HepG2 (cell line): ENCODE data around the gene CERT1. TPM values are rescaled to one million over a fixed set of nuclear protein-coding genes. Genes with fewer than 3 reads are reported as not detected.

Experiments used
- ATF4 ChIP-seq, 2 experiments: fragments of 450-650 bp in 1 of 2; sonication (generic) in 1 of 2; formaldehyde crosslinking; IDR thresholded peaks; 2 replicates each; pipeline versions ENCODE4 v1.5.0 to v1.8.0; 2020 to 2022; ENCODE audit warnings: mild to moderate bottlenecking in 1 of 2, missing genetic modification reagents in 1 of 2
- FOXK1 ChIP-seq: sonication (generic); formaldehyde crosslinking; IDR thresholded peaks from 2 replicates; pipeline ENCODE4 v1.4.0; 2020; ENCODE audit warnings: low read depth, missing genetic modification reagents, borderline replicate concordance
- GATAD1 ChIP-seq: IDR thresholded peaks from 2 replicates; pipeline ENCODE4 v1.6.1; 2016; ENCODE audit warnings: missing genetic modification reagents, missing compliant biosample characterization
- RNF219 ChIP-seq: sonication (generic); formaldehyde crosslinking; IDR thresholded peaks from 2 replicates; pipeline ENCODE4 v1.5.0; 2020; ENCODE audit warnings: mild to moderate bottlenecking, missing genetic modification reagents
- SALL1 ChIP-seq: sonication (generic); formaldehyde crosslinking; IDR thresholded peaks from 2 replicates; pipeline ENCODE4 v1.8.0; 2022; ENCODE audit warnings: mild to moderate bottlenecking, missing genetic modification reagents
- STAG1 ChIP-seq: sonication (generic); formaldehyde crosslinking; IDR thresholded peaks from 2 replicates; pipeline ENCODE4 v1.4.0; 2020; ENCODE audit warnings: missing genetic modification reagents
- ZBTB25 ChIP-seq: IDR thresholded peaks from 2 replicates; pipeline ENCODE4 v1.6.1; 2018; ENCODE audit warnings: missing genetic modification reagents
- ZBTB40 ChIP-seq, 2 experiments: fragments of 450-650 bp in 1 of 2; sonication (generic) in 1 of 2; formaldehyde crosslinking in 1 of 2; IDR thresholded peaks; 2 replicates each; pipeline versions ENCODE4 v1.6.1 to v1.8.0; 2016 to 2022; ENCODE audit warnings: antibody characterized with exemption in 1 of 2, mild to moderate bottlenecking in 1 of 2, missing genetic modification reagents in 1 of 2
- ZNF280D ChIP-seq: sonication (generic); formaldehyde crosslinking; IDR thresholded peaks from 2 replicates; pipeline ENCODE4 v1.5.1; 2020; ENCODE audit warnings: mild to moderate bottlenecking, missing genetic modification reagents
- ZSCAN20 ChIP-seq: sonication (generic); formaldehyde crosslinking; IDR thresholded peaks from 2 replicates; pipeline ENCODE4 v1.4.0; 2020; ENCODE audit warnings: missing genetic modification reagents, mild to moderate bottlenecking, borderline replicate concordance
- polyA plus RNA-seq, 8 experiments: library from polyadenylated mRNA; depleted of rRNA in 3 of 8; stranded (reverse) in 7 of 8; unstranded in 1 of 8; fragments of >200 nt; fragmentation: Illumina TruSeq in 4 of 8; extraction: Trizol in 4 of 8; gene quantifications; 2 replicates each; pipeline versions ENCODE4 v1.2.1 to v1.2.3, GENCODE V29; 2011 to 2016; ENCODE audit warnings: low read depth in 4 of 8, missing spikeins in 1 of 8, mixed read lengths in 1 of 8; ENCODE audit not compliant: insufficient read depth in 1 of 8
- total RNA-seq, 5 experiments: library from RNA; depleted of rRNA; stranded (reverse); fragments of >200 nt; fragmentation: Illumina TruSeq; extraction: Trizol; gene quantifications; 2 replicates each; pipeline ENCODE4 v1.2.3, GENCODE V29; 2016; ENCODE audit warnings: low read depth in 1 of 5

Gene CERT1
- total and polyA plus RNA-seq, 2 of the 13 experiments (the other 11 are each of a cell fraction or from before 2014, with no cell fraction given): 8.2 to 12.7 TPM

GRCh38 chr5:75336615-75337336 lies 174.7 kb downstream of the CERT1 start, which contains the start of gene HMGCR (continued):
- TF ChIP-seq RNF219 (CRISPR knock-in tag): no peak
- peak; percentile 86 for TF ChIP-seq GATAD1 (CRISPR knock-in tag)
- TF ChIP-seq ZSCAN20 (CRISPR knock-in tag): no peak
- peak; percentile 72 for TF ChIP-seq STAG1 (CRISPR knock-in tag)
- TF ChIP-seq ZBTB25: 0 out of 2 replicates have a peak, but pooled peaks have one; percentile 20
- TF ChIP-seq SALL1 (CRISPR knock-in tag): peak; percentile 90
- no peak for TF ChIP-seq ZBTB40 (IDR thresholded peaks at IDR 0.05)
- no peak for TF ChIP-seq ZBTB40 (CRISPR knock-in tag; IDR thresholded peaks at IDR 0.05)
- TF ChIP-seq FOXK1 (CRISPR knock-in tag): peak; percentile 8; the same call in 1 of the 2 replicates
- TF ChIP-seq ATF4 (CRISPR knock-in tag; IDR thresholded peaks at IDR 0.05): 0 out of 4 replicates have a peak, but pooled peaks of 1 of the 2 experiments have one; percentile 36
- TF ChIP-seq ZNF280D (CRISPR knock-in tag): 0 out of 2 replicates have a peak, but pooled peaks have one; percentile 70
